GM12891 (cell line): ENCODE measurements around the gene ERGIC1.

Experiments used
- PAX5 ChIP-seq: IDR thresholded peaks from 2 replicates; pipeline ENCODE4 v1.6.1; 2011; ENCODE audit warnings: low read length, moderate library complexity, mild to moderate bottlenecking; ENCODE audit not compliant: insufficient read depth, severe bottlenecking
- POLR2A ChIP-seq: IDR thresholded peaks from 2 replicates; pipeline ENCODE4 v1.6.1; 2011; ENCODE audit warnings: low read depth, low read length, control low read depth
- POLR2AphosphoS5 ChIP-seq: IDR thresholded peaks from 2 replicates; pipeline ENCODE4 v1.6.1; 2011; ENCODE audit warnings: low read depth, low read length, control low read depth

DNA sequence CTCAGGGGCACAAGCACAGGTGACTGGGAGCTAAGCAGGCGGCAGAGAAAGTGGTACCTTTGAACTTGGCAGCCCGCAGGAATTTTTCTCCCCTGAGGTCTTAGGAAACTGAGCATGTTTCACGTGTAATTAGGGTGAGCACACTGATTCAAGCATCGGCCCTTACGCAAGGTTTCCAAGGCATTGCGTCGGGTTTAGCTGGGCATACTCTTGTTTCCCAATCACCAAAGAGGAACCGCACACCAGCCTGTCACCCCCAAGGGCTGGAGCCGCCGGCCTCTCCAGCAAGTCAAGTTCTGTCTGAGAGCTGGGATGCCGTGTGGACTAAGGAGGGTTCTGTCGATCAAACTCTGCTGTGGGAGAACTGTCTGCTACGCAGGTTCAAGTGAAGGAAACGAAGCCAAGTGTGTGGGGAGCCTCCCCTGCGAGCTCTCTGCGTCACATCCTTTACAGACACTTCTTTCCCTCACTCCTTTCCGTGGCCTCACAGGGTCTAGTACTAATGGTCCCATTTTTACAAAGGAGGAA lies 53.0 kb downstream of the ERGIC1 start:
- TF ChIP-seq POLR2A: no peak
- no peak for TF ChIP-seq POLR2AphosphoS5
- TF ChIP-seq PAX5: no peak
